ENCODE measurements around the gene PDCL2. TPM values are rescaled to one million over a fixed set of nuclear protein-coding genes. Genes with fewer than 3 reads are reported as not detected.

The PDCL2 gene
- total and polyA plus RNA-seq, 2 experiments from 2014 or later, result 0.35 to 1.9 TPM

GRCh38 chr4:55633903-55634302, 41.9 kb upstream of the PDCL2 start:
- peaks cover 24% of the 10 kb centered on the region for H3K79me2 ChIP-seq (replicated peaks; ENCODE audit: insufficient read depth)
- H3K36me3 ChIP-seq (ENCODE audit: insufficient read depth), result no peaks in the 10 kb centered on the region
- TF ChIP-seq ZNF462 (CRISPR knock-in tag; IDR thresholded peaks at IDR 0.05), result no peak
- TF ChIP-seq CREB1 (CRISPR knock-in tag; IDR thresholded peaks at IDR 0.05; ENCODE audit: low read depth), result no peak
- TF ChIP-seq, protein P1, sequence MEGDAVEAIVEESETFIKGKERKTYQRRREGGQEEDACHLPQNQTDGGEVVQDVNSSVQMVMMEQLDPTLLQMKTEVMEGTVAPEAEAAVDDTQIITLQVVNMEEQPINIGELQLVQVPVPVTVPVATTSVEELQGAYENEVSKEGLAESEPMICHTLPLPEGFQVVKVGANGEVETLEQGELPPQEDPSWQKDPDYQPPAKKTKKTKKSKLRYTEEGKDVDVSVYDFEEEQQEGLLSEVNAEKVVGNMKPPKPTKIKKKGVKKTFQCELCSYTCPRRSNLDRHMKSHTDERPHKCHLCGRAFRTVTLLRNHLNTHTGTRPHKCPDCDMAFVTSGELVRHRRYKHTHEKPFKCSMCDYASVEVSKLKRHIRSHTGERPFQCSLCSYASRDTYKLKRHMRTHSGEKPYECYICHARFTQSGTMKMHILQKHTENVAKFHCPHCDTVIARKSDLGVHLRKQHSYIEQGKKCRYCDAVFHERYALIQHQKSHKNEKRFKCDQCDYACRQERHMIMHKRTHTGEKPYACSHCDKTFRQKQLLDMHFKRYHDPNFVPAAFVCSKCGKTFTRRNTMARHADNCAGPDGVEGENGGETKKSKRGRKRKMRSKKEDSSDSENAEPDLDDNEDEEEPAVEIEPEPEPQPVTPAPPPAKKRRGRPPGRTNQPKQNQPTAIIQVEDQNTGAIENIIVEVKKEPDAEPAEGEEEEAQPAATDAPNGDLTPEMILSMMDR (conservative IDR thresholded peaks at IDR 0.05; ENCODE audit: low read depth in 2 of 2), result no peak
- TF ChIP-seq POLR2AphosphoS5 (IDR thresholded peaks at IDR 0.05; ENCODE audit: low read depth), result no peak
- no peak for TF ChIP-seq EZH2phosphoT487 (IDR thresholded peaks at IDR 0.05; ENCODE audit: unreplicated experiment)
- TF ChIP-seq EZH2 (IDR thresholded peaks at IDR 0.05; ENCODE audit: low read depth, unreplicated experiment), result no peak
- TF ChIP-seq, protein P2, sequence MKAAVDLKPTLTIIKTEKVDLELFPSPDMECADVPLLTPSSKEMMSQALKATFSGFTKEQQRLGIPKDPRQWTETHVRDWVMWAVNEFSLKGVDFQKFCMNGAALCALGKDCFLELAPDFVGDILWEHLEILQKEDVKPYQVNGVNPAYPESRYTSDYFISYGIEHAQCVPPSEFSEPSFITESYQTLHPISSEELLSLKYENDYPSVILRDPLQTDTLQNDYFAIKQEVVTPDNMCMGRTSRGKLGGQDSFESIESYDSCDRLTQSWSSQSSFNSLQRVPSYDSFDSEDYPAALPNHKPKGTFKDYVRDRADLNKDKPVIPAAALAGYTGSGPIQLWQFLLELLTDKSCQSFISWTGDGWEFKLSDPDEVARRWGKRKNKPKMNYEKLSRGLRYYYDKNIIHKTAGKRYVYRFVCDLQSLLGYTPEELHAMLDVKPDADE (IDR thresholded peaks at IDR 0.05), result no peak
- TF ChIP-seq, protein P3, sequence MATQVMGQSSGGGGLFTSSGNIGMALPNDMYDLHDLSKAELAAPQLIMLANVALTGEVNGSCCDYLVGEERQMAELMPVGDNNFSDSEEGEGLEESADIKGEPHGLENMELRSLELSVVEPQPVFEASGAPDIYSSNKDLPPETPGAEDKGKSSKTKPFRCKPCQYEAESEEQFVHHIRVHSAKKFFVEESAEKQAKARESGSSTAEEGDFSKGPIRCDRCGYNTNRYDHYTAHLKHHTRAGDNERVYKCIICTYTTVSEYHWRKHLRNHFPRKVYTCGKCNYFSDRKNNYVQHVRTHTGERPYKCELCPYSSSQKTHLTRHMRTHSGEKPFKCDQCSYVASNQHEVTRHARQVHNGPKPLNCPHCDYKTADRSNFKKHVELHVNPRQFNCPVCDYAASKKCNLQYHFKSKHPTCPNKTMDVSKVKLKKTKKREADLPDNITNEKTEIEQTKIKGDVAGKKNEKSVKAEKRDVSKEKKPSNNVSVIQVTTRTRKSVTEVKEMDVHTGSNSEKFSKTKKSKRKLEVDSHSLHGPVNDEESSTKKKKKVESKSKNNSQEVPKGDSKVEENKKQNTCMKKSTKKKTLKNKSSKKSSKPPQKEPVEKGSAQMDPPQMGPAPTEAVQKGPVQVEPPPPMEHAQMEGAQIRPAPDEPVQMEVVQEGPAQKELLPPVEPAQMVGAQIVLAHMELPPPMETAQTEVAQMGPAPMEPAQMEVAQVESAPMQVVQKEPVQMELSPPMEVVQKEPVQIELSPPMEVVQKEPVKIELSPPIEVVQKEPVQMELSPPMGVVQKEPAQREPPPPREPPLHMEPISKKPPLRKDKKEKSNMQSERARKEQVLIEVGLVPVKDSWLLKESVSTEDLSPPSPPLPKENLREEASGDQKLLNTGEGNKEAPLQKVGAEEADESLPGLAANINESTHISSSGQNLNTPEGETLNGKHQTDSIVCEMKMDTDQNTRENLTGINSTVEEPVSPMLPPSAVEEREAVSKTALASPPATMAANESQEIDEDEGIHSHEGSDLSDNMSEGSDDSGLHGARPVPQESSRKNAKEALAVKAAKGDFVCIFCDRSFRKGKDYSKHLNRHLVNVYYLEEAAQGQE (IDR thresholded peaks at IDR 0.05; ENCODE audit: unreplicated experiment), result no peak
- no peak for TF ChIP-seq NANOG (IDR thresholded peaks at IDR 0.05; ENCODE audit: borderline replicate concordance)
- TF ChIP-seq STAT1 (IDR thresholded peaks at IDR 0.05; ENCODE audit: unreplicated experiment), result no peak
- TF ChIP-seq ZNF114 (CRISPR knock-in tag; IDR thresholded peaks at IDR 0.05), result no peak
- no peak for TF ChIP-seq ZNF331 (CRISPR knock-in tag; IDR thresholded peaks at IDR 0.05; ENCODE audit: low read depth)
- TF ChIP-seq JUNB (IDR thresholded peaks at IDR 0.05; ENCODE audit: unreplicated experiment), result no peak
- H3K27me3 ChIP-seq (ENCODE audit: insufficient read depth), result peaks cover 26% of the 10 kb centered on the region
- peak overlapping the region; percentile 97 for H3K4me2 ChIP-seq
- H3K9me3 Mint-ChIP-seq, result peaks cover 8% of the 10 kb centered on the region; the same call in 2 of the 3 replicates
- peak overlapping the region; percentile 83 for H3K4me3 Mint-ChIP-seq
- H3K27ac Mint-ChIP-seq, result no peak overlapping the region
- H2AFZ ChIP-seq, result no peak overlapping the region
- DNase-seq (ENCODE audit: low spot score) (peak; percentile 12), ATAC-seq (no peak)
- H3K4me1 ChIP-seq (ENCODE audit: insufficient read depth), result peaks cover 54% of the 10 kb centered on the region
- H3K4me3 ChIP-seq, result peak overlapping the region; percentile 87
- H3K9me2 ChIP-seq (ENCODE audit: insufficient read depth), result no peaks in the 10 kb centered on the region
- H3F3A ChIP-seq (replicated peaks; ENCODE audit: low read depth), result no peaks in the 10 kb centered on the region
- H4K20me1 ChIP-seq (replicated peaks; ENCODE audit: insufficient read depth), result no peaks in the 10 kb centered on the region
- H3K36me3 Mint-ChIP-seq (ENCODE audit: low read depth), result peaks cover 20% of the 10 kb centered on the region
- H3K27ac ChIP-seq (ENCODE audit: low read depth), result no peak overlapping the region
- H3K27me3 Mint-ChIP-seq (ENCODE audit: insufficient read depth, low read depth, poor library complexity), result peaks cover 12% of the 10 kb centered on the region
- peaks cover 50% of the 10 kb centered on the region for H3K4me1 Mint-ChIP-seq

Measured in GM23338 (cell line).